T follicular helper cell (primary cell): Measurements from ENCODE around the gene RNASE12.
"Not testable (repeated sequence)": the region's sequence is repeated elsewhere in the genome, so short reads cannot be mapped to it uniquely, and the experiment has no call there.

Experiments
- DNase-seq: peaks from one replicate; pipeline ENCODE4 v3.0.0-alpha.2; 2020; ENCODE audit warnings: low read depth
- total RNA-seq, 2 experiments: gene quantifications; one replicate each; lab custom pipeline; 2026; lab: John Stamatoyannopoulos, UW

Gene RNASE12, protein sequence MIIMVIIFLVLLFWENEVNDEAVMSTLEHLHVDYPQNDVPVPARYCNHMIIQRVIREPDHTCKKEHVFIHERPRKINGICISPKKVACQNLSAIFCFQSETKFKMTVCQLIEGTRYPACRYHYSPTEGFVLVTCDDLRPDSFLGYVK
- total RNA-seq, result 0 reads per million in 2 experiments

DNA sequence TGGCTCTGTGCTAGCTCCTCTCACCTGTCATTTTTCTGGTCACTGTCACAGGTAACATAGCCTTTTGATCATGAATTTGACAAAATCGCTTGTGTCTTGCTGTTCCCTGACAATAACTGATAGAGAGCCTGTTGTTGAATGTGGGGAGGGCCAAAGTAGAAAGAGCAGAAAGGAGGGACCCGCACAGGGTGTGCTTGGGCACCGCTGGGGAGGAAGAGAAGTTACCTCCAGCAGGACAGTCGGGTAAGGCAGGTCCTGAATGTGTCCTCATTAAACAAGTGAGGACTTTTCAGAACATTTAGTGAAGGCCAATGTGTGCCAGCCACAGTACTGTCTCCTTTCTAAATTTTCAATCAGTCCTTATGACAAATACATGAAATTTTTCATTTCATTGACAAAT, at the start of gene RNASE12:
TSS of gene RNASE12 (minus strand) at position 142 of the 400 bp plus-strand sequence. CDS start 653 bp downstream, outside the sequence.
- DNase-seq, result no peak

DNA sequence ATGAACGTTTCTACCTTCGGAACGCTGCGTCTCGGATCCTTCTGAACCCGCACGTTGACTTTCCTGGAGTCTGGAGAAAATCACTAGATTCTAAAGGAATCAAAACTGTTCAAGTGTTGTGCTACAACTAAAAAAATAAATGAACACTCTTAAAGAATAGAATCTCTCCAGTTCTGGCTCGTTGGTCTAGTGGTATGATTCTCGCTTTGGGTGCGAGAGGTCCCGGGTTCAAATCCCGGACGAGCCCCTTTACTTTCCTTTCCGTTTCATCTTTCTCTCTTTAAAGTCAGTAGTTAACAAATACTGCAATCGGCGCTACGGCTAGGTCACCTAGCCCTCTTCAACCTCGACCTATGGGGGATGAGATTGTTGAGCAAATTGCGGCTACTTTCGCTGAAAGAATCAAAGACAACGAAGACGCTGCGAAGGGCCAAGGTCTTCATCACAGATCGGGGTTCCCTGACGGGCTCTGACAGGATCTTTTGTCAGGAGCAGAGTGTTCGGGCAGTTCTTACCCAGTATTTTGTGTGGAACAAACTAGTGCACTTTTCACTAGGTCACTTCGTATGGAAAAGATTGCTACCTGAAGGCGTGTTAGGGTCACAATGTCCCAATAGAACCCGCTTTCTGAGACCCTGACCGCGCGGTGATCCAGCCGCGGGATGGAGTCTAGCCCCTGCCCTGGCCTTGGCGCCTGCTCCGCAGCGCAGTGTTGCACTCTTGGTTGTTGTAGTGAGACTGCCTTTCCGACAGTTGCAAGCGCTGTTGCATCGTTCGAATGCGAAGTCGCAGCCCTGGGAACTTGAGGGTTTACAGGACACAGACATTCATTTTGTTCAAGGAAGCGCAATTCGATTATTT, 41.9 kb upstream of the RNASE12 start:
- peak; percentile 48 for DNase-seq

DNA sequence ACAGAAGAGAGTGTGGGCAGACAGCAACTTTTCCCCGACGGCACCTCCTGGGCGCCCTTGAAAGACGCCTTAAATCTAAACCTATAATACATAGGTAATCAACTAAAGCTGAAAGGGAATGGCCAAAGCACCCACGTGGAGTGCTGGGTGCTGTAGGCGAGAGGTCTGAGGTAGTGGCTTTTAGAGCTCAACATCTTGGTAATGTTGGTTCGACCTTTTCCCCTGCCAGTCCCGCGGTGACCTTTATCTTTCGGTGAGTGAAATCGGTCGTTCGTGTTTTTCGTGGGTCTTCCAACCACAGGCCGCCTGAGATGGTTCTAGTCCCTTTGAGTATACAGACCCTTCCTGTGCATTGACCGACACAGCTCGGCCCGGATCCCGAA, 41.3 kb upstream of the RNASE12 start:
- DNase-seq, result no peak

DNA sequence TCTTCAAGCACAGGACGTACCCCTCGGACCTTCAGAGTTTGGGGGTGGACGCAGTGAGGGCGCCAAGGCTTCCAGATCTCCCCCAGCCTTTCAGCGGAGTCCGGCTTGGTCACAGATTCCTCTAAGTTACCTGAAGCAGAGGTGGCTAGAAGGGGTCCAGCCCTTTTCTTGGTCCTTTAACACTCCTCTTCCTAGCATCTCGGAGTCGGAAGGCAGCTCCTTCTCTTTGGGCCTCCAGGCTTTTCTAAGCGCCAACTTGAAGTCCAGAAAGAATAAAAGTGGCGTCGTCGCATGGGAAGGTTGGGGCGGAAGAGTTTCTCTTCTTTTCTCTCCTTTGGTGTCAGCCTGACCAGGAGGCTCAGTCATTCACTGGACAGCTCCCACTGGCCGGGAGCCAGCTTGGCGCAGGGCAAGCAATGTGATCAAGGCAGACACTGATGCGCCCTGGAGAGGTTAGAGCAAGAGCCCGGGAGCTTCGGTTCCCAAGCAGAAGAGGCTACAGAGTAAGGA, 40.8 kb upstream of the RNASE12 start:
- DNase-seq, result no peak

DNA sequence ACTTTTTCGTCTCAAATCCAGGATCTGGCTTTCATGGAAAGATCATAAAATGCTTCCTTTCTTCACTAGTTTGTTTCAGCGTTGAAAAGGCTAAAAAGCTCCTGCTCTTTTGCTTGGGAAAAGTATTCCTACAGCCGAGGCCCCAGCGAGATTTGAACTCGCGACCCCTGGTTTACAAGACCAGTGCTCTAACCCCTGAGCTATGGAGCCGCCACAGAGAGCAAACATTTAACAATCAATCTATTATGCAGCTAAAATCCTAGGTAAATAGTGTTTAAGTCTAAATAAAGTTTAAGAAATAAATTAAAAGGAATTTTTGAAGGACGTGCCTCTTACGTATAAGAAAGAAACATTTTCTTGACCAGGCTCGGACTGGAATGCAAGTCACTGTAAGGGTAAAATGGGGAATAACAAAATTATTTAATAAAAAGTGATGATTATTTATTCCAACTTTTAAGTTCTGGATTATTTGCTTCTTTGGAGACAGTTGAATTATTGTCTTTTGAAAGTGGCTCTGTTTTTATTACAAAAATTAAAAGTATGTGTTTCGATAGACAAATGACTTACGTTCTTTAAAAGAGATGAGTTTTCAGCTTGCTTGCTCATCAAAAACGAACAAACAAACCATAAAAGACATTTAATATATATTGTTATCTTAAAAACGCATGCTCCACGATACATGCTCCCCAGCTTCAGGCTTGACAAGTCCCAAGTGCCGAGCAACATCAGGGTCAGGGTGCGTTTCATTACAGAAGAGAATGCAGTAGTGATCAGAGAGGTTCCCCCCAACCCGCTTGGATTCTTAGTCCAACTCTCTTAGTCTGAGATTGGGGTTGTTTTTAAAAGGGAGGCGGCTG, 40.1 kb upstream of the RNASE12 start:
- peak; percentile 37 for DNase-seq

DNA sequence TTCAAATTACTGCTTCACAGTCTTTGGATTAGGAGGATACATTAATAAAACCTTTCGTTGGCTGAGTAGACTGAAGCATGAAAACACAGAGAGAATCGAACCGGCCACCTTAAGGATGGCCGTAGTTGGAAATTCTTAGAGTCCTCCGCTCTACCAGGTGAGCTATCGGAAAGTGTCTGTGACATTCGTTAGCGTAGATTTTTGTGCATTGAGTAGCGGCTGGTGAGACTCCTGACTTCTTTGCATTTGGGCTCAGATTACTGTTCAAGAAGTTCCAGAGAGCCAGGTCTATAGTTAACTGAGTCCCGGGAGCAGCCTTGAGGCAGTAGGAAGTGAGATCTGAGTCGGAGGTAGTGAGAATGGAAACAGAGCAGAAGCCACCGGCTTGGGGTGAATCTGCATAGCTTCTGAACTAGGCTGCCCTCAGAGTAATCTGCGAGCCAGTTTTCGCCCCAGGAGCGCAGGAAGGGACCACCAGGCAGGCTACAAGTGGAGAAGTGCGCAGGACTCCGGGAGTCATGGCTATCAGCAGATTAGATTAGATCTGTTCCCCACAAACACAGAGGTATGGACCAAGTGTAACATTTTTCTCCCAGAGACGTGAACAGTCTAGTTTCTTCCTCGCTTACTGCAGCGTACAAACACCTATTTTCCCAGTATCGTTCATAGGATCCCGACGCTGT, 39.3 kb upstream of the RNASE12 start:
- peak; percentile 35 for DNase-seq

DNA sequence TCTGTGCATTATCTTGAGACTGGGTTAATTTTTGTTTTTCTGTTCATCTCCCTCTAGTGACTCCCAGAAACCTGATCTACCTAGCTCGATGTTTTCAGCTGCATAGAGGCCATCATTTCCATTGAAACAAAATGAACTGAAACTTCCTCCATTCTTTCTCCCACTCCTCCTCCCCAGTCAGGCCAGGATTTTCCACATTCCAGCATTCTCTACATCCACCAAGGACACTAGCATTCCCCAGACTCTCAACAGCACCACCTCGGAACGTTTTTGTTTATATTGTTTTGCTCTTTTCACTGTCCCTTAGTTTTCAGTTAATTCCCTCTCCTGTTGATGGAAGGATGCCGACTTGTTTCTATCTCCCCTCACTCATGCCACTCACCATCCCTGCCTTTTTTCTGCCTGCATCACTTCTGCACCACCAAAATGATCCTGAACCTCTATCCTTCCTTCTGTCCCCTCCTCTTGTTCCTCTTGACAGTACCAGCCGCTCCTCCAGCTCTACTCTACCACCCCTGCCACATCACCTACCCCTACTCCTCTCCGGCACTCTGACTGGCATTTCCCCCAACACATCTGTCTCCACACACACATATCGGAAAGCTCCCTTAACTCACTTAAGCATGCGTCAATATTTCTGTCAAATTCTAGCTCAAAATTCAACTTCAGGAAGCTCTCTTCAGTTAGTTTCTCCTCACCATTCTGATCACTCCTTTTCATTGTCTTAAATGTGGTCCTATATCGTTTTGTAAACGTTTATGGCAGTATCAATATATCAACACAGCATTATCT, 37.1 kb upstream of the RNASE12 start:
- no peak for DNase-seq

DNA sequence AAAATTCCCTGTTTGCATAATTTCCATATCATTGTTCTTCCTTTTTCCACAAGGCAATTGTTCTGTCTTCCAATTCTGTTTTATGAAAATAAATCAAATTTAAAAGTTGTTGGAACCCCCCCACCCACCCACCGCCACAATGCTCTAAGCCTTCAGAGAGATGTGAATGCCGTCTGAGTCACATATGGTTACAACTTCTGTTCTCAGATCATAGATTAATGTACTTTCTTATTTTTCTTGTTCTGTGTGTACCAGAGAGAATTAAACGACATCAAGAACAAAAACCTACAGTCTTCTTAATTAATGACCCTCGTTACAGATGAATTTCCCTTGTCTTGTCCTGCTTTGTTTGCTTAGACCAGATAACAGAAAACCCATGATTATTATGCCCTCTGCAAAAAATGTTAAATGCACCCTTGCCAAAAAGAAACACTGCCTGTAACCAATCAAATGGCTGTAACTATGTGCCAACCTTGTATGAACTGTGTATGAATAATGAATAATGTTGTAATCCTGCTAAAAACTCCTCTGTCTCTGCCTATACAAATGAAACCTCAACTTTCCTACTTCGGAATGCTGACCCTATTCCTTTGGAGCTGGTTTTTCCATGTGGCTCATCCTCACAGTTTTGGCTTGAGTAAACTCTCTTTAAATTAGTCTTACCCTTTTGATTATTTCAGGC, 36.3 kb upstream of the RNASE12 start:
- no peak for DNase-seq

DNA sequence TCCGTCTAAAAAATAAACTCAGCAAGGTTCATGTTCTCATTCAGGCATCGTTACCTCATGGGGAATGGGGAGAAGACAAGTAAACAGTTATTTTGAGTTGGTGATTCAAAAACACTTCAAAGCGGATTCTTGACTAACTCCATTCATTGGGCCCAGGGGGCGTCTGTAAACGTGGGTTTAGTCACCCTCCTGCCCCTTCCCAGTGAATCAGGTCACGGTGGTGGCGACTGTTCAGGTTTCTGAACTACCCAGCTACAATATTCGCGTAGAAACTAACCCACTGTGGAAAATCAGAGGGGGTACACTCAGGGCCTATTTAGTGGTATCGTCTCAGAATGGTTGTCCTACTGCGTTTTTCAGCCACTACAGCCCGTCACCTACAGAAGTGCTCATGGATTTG, 35.1 kb upstream of the RNASE12 start:
- DNase-seq, result no peak

DNA sequence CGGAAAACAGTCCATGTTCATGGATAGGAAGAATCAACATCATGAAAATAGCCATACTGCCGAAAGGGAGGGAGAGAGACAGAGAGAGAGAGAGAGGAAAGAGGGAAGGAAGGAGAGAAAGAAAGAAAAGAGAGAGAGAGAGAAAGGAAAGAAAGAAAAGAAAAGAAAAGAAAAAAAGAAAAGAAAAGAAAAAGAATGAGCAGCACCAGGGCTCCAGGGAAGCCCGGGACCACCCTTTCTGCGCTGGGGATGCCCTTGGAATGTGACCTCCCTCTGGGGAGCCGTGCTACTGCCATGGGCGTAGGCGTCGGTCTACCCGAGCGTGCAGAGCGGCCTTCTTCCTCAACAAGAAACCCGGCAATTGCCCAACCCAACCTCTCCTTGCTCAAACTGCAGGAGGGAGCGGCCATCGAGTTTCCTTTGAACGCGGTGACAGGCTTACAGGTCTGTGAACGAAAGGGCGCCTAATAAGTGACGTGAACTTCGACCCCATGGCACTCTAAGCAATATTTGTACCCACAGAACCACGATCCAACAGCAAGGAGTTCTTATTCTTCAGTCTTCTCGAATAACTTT, 33.4 kb upstream of the RNASE12 start:
- DNase-seq, result peak; percentile 36

DNA sequence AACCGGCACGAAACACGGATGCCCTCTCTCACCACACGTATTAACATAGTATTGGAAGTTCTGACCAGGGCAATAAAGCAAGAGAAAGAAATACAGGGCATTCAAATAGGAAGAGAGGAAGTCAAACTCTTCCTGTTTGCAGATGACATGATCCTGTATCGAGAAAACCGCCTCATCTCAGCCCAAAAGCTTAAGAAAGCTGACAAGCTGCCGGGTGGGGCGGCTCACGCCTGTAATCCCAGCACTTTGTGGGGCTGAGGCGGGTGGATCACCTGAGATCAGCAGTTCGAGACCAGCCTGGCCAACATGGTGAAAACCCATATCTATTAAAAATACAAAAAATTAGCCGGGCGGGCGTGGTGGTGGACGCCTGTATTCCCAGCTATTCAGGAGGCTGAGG, 32.6 kb upstream of the RNASE12 start:
- DNase-seq, result no peak

DNA sequence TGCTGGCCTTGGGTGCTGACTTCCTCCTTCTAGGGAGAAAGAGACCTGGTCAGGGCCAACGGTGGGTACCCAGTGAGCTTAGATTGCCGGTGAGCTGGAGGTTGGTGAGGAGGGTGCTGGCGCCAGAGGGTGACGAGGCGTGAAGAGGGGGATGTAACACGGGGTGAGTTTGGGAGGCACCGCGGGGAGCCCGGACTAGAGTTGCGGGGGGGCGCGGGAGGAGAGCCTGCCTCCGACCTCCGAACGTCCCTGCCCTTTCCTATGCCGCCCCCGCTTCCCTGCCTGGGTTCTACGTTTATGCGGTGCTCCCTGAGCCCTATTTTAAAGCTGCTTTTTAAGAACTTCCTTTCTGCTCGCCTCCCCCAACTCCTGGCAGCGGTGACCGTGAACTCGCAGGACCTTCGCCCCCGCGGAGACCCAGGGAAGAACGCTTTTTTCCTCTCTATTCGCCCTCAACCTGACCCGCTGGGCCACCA, 31.7 kb upstream of the RNASE12 start:
- no peak for DNase-seq

DNA sequence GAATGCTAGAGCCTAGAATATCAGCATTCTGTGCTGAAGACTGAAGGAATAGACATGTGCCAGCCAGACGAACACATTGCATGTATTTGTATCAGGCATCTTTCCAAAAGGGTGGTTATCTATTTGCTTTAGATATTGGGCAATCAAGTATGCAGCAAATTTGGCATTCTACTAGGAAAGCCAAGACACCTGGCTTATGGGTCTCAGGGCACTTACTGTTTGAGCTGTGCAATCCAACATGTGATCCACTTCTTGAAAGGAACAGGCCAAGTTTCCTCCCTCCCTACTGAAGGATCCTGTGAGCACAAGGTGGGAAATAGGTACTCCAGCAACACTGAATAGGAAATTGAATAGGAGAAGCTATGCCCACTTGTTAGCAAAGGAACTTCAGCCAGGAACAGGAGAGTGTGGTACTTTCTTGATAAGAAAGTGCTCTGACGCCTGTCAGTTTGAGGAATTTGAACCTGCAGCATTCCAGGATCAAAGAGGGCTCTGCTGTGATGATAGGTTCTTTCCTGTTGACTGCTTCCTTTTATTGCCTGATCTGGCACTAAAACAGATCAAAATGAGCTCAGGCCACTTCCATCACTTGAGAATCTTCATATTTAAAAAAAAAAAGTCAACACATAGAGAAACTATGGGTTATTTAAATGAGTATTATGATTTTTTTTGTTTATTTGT, 29.8 kb upstream of the RNASE12 start:
- DNase-seq, result no peak

DNA sequence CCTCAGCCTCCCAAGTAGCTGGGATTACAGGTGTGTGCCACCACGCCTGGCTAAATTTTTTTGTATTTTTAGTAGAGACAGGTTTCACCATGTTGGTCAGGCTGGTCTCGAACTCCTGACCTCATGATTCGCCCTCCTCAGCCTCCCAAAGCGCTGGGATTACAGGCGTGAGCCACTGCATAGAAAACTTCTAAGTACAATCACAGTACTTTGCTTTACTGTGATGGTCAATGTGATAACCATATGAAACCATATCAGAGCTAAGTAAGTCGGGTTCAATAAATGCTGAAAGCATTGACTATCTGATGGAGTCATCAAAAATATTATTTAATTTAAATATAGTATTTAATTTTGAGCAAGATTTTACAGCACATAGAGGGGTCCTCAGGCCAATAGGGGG, 28.5 kb upstream of the RNASE12 start:
- DNase-seq, result not testable (repeated sequence)

DNA sequence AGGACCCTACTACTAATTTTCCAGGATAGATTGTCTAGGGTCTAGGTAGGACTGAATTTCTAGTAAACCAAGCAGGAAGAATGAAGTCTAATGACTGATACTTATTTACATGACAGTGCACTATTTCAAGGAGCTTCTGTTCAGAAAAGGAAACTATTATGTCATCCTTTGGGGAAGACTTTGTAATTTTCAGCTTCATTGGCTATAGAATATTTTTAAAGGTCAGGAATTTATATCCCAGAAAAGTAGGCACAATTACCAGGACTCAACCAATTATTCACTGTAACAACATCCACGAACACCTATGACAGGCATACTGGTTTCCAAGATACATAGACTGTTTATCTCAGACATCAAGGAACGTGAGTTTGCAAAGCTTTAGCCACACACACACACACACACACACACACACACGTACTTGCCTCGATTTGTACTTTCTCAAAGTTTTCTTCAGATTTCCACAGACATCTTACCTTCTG, 27.1 kb upstream of the RNASE12 start:
- DNase-seq, result no peak

DNA sequence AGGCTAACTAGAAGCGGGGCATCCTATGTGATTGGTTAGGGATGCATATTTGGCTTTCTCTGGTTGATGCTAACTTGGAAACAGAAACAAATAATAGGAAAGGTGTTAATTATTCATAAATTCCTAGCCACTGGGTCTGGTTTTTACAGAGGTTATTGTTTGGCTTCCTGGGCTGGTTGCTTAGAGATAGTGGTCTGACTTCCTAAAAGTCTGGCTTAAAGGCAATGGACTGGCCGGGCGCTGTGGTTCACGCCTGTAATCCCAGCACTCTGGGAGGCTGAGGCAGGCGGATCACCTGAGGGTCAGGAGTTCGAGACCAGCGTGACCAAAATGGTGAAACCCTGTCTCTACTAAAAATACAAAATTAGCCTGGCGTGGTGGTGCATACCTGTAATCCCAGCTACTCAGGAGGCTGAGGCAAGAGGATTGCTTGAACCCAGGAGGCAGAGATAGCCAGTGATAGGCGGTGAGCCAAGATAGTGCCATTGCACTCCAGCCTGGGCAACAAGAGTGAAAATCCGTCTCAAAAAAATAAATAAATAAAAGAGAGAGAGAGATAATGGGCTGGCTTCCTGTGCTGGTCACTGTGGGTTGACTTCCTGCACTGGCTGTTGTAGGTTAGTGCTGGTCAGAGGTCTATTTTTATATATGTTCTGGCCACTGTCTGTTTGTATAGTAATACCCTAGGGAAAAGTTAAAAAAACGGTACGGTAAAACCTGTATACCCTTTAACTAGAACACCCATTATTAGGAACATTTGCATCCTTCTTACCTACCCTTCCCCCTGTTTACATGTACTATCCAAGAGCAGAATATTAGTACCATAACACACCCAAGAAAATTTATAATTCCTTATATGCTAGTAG, 26.2 kb upstream of the RNASE12 start:
- no peak for DNase-seq

DNA sequence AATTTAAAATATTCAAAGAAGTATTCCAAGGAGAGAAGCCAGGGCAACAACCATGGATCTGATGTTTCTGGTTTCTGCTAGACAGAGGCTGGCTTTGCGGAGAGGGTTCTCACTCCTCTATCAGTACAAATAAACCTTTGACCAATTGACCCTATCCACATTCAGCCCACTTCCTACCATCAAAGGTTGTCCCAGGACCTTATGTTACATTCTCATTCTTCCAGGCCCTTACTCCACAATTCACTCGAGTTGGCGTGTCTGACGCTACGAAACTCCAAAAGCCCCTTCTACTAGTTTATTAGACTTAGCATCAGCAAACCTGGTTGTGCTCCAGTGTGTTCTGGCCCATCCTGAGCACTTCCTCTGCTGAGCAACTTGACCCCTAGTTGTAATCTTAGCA, 24.8 kb upstream of the RNASE12 start:
- DNase-seq, result no peak
